Stimulated activated CD4-positive, alpha-beta T cell treated with anti-CD3 and anti-CD28 coated beads, Interleukin-1b, Interleukin-23, amount 100 ng/mL, for 4 hours (primary cell): ENCODE results near the gene FAM216B.

Experiments
- DNase-seq, 2 donors: peaks; one replicate each; pipeline ENCODE4 v3.0.0-alpha.2; 2020; ENCODE audit warnings: low read depth in 2 of 2

FAM216B gene

GRCh38 chr13:42832341-42833096, 51.1 kb downstream of the FAM216B start:
- no peak for DNase-seq

DNA sequence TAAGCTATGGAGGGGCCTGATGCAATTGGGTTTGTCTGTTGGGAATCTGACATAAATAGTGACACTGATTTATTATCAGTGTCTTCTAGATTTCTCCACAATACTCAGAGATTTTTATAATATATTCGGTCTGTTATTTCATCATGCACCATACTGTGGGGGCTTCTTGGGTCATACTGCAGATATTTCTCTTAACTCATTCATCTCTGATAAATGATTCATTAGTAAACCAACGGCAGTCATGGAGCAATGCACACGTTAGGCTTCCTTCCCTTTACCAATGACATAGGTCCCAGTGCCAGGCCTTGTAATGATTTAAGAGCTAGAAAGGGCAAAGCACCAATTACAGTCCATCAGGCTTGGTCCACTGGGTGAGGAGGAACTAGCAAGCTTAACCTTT, 53.6 kb downstream of the FAM216B start:
- no peak for DNase-seq

DNA sequence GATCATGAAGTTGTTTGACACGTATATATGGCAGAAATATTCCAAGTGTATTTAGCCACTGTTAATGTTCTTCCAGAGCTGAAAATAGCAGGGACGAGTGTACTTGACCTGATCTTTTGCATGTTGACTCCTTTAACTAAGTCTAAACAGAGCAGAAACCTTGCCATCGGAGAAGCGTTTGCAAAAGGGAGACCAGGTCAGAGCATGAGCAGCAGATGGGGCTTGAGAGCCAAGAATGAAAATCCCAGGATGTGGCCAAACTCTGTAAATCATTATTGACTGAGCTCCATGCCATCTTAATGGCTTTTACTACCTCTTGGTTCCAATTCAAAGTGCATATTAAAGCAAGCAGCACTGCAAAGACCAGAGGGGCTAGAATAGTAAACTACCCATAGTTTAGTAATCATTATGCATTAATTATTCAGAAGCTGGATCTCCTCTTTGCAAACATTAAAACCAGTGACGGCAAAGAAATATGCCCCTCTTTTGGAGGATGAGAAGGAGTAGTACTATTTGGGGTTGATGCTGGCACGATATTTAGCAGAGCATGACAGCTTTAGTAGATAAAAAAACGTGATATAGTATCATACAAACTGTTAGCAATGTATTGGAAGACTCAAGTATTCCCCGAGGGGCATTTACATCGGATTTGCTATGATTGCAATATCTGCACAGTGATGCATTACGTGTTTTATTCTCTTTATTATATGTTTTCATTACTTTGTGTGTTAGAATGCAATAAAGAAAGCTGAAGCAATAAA, 55.7 kb downstream of the FAM216B start:
- no peak for DNase-seq
